GM19239 (cell line): ENCODE data around the gene CYREN.
"Not testable (repeated sequence)": the region's sequence is repeated elsewhere in the genome, so short reads cannot be mapped to it uniquely, and the experiment has no call there.

Source experiments
- DNase-seq: peaks from one replicate; pipeline ENCODE4 v3.0.0; 2011; ENCODE audit warnings: low spot score; ENCODE audit not compliant: insufficient read length
- FAIRE-seq: peaks from 2 replicates; lab custom pipeline; 2011; peaks lifted over from hg19 to GRCh38; lab: Jason Lieb, UNC

Gene CYREN

DNA sequence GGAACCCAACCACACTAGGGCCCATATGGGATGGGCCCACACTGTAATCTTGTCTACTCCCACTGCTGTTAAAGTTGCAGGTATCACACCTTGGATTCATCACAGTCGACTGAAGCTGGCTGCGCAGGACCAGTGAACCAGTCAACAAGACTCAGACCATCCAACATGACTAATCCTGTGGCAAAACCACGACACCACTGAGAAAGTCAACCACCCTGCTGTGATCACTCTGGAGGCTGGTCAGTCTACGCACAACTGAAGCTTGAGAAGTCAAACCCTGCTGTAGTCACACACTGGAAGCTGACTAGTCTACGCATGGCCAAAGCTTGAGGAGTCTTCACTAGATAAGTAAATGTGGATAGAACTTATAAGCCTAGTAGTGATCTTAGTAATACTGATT, 9.6 kb upstream of the CYREN start:
- FAIRE-seq: no peak
- DNase-seq: no peak

DNA sequence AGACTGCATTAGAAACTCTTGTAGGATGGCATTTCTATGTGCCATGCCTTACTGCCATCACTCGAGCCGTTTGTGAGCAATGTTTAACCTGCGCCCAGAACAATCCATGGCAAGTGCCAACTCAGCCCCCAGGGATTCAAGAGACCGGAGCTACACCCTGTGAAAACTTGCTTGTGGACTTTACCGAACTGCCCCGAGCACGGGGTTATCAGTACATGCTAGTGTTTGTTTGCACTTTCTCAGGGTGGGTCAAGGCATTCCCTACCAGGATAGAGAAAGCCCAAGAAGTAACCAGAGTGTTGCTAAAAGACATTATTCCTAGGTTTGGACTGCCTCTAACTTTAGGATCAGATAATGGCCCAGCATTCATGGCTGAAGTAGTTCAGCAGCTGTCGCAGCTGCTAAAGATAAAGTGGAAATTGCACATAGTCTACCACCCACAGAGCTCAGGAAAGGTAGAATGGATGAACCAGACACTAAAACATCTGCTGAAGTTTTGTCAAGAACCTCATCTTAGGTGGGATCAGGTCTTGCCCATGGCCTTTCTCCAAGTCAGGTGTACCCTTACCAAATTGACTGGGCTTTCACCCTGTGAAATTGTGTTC, 8.9 kb upstream of the CYREN start:
- DNase-seq: no peak
- no peak for FAIRE-seq

DNA sequence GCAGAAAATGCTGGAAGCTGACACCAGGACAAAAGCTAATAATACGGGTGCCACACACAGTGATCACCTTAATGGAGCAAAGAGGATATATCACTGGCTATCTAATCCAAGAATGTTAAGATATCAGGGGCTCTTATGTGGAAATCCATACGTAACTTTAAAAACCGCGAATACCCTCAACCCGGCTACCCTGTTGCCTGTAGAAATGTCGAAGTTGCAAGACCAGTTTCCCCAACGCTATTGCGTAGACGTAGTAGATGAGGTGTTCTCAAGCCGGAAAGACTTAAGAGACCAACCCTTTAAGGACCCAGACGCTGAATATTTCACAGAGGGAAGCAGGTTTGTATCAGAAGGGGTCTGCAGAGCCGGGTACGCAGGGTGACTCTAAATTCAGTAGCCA, 7.9 kb upstream of the CYREN start:
- DNase-seq (no peak), FAIRE-seq (no peak)

DNA sequence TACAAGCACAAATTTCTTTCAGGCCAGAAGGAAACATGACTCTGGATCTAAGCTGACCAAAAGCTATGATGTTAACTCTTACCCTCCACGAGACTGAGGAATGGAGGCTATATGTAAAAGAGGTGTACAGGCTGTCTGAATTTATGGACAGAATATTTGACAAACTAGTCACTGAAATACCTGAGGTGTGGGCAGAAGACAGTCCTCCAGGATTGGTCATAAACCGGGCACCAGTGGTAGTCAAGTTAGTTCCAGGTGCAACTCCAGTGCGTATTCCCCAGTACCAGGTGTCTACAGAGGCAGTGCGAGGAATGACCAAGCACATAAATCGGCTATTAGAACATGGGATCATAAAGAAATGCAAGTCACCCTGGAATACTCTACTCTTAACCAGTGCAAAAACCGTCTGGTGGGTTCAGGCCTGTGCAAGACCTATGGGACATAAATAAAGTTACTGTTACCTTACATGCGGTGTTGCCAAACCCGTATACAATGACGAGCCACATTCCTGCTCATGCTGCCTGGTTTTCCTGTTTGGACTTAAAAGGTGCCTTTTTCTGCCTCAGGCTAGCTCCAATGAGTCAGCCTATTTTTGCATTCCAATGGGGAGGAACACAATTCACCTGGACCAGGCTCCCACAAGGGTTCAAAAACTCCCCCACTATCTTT, 6.7 kb upstream of the CYREN start:
- DNase-seq (no peak), FAIRE-seq (no peak)

DNA sequence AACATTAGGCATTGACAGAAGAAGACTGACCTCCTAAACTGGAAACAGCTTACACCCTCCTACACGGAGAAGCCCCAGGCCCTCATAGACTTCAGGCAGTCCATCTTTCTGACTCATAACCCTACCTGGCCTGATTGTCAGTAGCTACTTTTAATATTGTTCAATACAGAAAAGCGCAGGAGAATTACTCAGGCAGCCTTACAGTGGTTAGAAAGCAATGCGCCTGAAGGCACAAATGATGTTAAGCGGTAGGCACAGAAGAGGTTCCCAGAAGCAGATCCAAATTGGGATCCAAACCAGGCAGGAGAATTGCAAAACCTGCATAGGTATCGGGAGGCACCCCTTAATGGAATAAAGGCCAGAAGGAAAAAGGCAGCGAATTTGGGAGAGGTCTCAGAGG, 5.4 kb upstream of the CYREN start:
- DNase-seq: no peak
- FAIRE-seq: no peak

DNA sequence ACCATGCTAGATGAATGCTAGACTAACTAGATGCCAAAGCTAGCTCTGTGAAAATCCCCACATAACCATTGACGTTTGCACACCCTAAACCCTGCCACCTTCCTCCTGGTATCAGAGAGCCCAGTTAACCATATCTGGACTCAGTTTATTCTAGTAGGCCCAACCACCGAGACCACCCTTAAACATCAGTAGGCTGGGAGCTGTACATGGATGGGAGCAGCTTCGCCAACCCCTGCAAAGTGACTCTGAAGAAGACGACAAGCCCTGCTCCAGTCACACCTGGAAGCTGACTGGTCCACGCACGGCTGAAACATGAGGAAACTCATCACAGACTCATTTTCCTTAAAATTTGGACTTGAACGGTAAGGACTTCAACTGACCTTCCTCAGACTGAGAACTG, 4.4 kb upstream of the CYREN start:
- DNase-seq: no peak
- FAIRE-seq: no peak

DNA sequence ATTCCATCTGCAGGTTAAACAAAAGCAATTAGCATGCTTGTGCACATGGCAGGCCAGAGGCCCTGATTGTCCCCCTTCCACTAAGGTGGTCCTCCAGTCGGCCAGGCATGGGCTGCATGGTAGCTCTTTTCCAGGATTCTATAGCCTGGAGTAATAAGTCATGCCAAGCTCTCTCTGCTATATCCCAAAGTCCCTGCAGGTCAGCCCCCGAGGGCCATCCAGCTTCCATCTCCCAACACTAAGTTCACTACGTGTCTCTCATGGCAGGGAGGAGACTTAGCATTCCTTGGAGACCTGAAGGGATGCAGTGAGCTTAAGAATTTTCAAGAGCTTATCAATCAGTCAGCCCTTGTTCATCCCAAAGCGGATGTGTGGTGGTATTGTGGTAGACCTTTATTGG, 3.4 kb upstream of the CYREN start:
- DNase-seq, FAIRE-seq: not testable (repeated sequence)

DNA sequence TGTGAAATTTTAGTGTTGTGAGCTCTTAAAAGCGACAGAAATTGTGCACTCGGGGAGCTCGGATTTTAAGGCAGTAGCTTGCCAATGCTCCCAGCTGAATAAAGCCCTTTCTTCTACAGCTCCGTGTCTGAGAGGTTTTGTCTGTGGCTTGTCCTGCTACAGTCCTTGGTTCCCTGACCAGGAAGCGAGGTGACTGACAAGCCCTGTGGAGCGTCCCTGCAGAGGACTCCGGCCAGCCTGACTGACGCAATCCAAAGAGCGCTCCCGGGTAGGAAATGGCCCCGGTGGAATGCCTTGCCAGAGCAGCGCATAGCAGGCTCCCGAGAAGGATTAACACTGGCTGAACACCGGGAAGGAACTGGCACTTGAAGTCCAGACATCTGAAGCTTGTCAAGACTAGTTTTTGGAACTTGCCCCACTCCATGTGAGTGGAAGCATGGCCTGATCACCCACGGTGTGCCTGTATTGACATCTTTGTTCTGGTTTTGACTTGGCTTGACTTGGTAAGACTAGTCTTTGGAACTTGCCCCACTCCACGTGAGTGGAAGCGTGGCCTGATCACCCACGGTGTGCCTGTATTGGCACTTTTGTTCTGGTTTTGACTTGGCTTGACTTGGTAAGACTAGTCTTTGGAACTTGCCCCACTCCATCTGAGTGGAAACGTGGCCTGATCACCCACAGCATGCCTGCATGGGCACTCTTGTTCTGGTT, 1.2 kb upstream of the CYREN start:
- DNase-seq: not testable (repeated sequence)
- FAIRE-seq: peak; percentile 62

DNA sequence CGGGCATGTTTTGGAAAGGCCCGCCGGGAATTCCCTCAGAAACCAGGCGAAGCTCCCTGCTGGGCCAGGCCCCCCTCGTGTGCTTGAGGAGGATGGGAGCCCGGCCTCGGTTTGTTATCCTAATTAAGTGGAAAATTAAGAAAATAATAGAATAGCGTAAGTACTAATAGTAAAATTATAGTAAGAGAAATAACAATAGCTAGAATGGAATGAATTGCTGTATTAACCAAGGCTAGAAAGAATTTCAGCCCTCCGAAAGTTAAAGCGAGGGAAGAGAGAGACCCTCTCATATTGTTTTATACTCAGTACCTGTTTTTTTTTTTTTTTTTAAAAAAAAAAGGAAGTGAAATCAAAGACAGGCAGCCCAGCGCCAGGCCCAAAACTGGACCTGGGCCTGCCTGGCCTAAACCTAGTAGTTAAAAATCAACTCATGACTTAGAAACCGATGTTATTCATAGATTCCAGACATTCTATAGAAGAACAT, 533 bp upstream of the CYREN start:
- not testable (repeated sequence) for FAIRE-seq, DNase-seq

DNA sequence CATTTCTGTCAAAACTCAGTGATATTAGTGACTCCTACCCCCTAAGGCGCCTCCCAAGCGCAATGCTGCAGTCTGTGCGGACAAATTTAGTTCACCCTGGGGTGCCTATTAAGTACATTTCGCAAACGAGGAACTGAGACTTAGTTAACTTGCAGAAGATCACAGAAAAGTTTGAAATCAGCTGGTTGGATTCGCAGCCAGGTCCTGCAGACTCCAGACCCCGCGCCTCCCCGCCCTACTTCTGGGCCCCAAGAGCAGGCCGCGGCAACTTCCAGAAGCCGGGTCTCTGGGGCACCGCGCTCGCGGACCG, 588 bp downstream of the CYREN start:
- DNase-seq: no peak

DNA sequence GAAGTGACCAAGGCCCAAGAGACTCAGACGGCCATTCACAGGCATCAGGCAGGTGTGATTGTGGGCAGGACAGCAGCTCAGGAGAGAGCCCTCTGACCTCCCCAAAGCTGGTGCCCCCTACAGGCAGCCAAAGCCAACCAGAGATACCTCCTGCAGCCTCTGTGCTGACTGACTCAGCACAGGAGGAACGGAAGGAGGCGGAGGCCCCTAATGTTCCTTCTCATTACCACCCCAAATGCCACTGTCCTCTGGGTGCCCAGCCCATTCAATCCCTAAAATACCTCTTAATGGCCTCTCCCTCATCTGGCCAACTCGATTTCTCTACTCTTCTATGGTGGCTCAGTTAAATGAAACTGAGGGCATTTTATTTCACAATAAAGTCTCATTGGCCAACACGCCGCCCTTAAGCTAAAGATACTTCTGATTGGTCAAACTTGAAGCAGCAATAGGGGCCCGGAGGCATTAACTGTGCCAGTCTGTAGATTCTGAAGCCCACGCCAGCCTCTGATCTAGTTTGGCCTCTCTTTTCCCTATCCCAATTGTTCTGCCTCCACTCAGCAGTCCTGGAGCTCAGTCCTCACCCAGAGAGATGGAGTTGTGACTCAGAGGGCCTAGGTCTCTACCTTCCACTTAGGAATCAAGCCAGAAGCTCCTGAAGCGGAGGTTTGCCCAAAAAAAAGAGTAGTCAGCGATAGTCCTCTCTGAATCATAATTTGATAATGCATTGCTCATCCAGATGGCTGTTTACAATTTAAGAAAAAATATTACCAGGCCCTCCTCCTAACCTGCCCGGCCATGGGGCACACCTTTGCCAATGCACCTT, 1.2 kb downstream of the CYREN start:
- peak; percentile 70 for FAIRE-seq
- DNase-seq: peak; percentile 55

More for the DNA sequence above, 588 bp downstream of the CYREN start:
- FAIRE-seq: no peak

DNA sequence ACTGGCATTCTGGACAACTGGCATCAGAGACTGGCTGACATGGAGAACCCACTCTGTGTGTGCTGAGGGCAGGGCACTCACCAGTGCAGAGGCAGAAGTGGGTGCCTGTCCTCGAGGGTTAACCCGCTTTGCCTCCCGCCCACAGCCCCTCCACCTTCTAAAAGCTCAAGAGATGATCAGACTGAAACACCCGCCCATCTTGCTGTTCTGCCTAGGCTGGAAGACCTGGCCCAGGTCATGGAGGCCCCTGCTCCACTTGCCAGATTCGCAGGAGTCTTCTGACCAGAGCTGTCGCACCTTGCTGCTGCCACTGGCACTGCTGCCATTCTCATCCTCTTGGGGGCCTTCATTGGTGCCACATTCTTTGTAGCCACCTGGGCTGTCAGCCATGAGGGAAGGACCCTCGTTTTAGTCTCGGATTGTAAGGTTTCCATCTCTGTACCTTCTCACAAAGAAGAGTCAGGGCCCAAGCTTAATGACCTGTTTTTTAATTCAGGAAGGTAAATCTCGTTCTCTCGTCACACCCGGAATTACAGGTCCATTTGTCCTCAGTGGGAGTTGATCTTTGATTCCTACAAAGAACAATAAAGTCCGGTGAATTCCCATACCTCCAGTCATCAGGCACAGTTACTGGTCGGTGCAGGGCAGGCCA, 1.9 kb downstream of the CYREN start:
- DNase-seq (no peak), FAIRE-seq (no peak)

DNA sequence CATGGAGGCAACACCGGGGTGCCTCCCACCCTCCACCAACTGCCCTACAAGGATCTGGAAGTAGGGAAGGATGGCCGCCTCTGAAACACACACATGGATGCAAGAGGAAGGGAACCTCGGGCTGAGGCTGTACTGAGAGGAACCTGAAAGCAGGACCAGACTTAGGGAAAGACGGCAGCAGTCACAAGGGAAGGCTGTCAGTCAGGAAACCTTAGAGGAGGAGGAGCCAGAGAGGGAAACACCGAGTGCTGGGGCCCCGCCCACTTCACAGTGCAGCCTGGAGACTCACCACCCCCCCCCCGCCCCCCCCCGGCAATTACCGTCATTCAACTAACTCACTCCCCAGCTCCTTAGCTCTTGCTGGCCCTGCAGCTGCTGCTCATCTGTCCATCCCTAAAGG, 2.5 kb downstream of the CYREN start:
- DNase-seq (no peak), FAIRE-seq (no peak)

DNA sequence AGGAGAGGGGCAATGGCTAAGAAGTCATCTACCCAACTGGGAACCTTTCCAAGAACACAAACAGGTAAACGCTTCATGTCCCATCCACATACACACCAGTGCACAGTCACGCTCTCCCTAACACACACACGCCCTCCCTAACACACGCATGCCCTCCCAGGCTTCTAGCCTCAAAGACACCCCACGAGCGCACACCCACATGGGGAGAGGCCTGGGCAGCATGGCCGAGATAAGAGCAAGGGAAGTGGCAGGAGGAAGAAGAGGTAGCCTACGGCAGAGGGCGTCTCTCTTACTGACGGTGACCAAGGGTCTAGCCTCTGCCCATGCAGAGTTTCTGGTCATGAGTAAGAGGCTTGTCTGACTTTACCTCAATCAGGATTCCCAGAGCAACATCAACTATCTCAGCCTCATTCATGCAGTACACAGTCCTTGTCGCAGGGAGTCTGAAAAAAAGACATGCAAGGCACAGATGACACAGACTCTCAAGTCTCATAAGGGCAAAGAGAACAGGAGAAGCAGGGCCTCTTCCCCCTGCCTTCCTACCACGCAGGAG, 3.1 kb downstream of the CYREN start:
- FAIRE-seq: no peak
- DNase-seq: no peak

DNA sequence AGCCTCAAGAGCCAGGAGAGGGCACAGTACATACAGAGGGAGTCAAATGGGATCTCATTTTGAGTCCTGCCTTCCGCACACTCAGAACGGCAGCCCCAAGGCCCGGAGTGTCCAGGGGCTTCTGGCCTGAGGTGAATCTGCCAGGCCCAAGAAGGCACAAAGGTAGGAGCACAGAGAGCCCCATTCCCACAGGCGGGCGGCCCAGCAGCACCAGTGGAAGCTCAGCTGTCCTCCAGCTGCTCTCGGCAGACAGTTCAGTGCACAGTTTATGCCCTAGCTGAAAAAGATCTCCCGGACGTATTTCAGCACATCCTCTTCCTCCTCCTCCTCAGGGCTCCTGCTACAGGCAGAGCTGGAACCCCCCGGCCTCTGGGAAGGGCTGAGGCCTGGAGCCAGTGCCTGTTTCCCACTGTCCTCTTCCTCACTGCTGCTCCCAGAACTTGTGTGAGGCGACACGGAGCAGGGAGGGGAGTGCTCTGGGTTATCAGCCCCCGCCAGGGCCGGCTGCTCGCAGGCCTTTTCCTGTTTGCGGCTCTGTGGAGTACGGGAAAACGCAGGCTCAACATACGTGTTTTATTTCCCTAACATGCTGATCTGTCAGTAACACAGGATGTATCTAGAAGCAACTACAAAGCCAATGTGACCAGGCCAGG, 4.0 kb downstream of the CYREN start:
- no peak for DNase-seq
- FAIRE-seq: no peak

DNA sequence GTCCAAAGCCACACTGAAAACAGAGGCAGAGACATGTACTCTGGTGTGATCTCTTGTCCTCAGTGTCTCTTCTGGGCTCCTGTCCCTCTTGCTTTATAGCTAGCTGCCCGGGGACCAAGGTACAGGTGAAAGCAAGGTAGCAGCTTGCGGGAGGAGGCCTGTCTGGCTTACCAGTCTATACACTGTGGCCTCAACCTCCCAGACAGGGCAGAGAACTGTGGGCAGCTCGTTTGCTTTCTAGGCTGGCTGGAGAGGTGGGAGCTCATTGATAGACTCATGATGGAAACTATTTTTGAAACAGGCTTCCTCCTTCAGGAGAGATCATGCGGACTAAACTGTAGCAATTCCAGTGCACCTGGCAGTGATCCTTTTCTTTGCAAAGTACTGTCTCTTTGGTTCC, 4.6 kb downstream of the CYREN start:
- FAIRE-seq (no peak), DNase-seq (no peak)

DNA sequence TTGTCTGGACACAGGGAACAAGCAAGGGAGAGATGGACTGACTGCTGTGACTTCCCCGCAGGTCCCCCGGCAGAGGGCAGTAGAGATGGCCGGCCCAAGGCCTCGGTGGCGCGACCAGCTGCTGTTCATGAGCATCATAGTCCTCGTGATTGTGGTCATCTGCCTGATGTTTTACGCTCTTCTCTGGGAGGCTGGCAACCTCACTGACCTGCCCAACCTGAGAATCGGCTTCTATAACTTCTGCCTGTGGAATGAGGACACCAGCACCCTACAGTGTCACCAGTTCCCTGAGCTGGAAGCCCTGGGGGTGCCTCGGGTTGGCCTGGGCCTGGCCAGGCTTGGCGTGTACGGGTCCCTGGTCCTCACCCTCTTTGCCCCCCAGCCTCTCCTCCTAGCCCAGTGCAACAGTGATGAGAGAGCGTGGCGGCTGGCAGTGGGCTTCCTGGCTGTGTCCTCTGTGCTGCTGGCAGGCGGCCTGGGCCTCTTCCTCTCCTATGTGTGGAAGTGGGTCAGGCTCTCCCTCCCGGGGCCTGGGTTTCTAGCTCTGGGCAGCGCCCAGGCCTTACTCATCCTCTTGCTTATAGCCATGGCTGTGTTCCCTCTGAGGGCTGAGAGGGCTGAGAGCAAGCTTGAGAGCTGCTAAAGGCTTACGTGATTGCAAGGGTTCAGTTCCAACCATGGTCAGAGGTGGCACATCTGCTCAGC, 6.0 kb downstream of the CYREN start:
- no peak for FAIRE-seq
- no peak for DNase-seq

DNA sequence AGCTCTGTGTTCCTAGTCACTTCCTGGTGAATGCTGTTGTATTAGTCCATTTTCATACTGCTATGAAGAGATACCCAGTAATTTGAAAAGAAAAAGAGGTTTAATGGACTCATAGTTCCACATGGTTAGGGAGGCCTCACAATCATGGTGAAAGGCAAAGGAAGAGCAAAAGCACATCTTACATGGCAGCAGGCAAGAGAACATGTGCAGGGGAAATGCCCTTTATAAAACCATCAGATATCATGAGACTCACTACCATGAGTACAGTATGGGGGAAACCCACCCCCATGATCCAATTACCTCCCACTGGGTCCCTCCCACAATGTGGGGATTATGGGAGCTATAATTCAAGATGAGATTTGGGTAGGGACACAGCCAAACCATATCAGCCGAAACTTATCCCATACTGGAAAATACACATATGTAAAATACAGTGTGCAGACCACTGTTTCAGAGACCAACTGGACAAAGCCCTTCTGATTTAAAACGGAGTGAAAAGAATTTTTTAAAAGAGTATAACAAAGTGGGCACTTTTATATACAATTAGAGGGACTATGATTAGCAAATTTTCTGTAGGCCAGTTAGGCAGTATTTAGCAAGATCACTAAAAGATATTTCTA, 8.0 kb downstream of the CYREN start:
- FAIRE-seq: peak; percentile 47
- DNase-seq: no peak
